NT2/D1 (cell line): ENCODE data around the gene KNG1.
"Not testable (repeated sequence)": the region's sequence is repeated elsewhere in the genome, so short reads cannot be mapped to it uniquely, and the experiment has no call there.

ENCODE experiments used
- DNase-seq: peaks from one replicate; pipeline ENCODE4 v3.0.0-alpha.2; 2011; ENCODE audit warnings: low read depth, low spot score
- H3K27me3 ChIP-seq: 2 replicates; pipeline ENCODE4 v1.6.0; 2011; ENCODE audit warnings: mild to moderate bottlenecking; ENCODE audit not compliant: insufficient read length, insufficient read depth
- H3K36me3 ChIP-seq: 2 replicates; pipeline ENCODE4 v1.6.1; 2011; ENCODE audit warnings: mild to moderate bottlenecking, low read length, mixed read lengths; ENCODE audit not compliant: insufficient read depth, insufficient read length
- H3K4me1 ChIP-seq: 2 replicates; pipeline ENCODE4 v1.5.1; 2011; ENCODE audit not compliant: insufficient read depth, insufficient read length
- H3K4me3 ChIP-seq: 2 replicates; pipeline ENCODE4 v1.5.1; 2011; ENCODE audit warnings: low read depth; ENCODE audit not compliant: insufficient read length
- H3K9ac ChIP-seq: 2 replicates; pipeline ENCODE4 v1.6.0; 2011; ENCODE audit warnings: low read depth; ENCODE audit not compliant: insufficient read length
- H3K9me3 ChIP-seq: 2 replicates; pipeline ENCODE4 v1.5.1; 2011; ENCODE audit warnings: mild to moderate bottlenecking, low read length; ENCODE audit not compliant: insufficient read depth
- SUZ12 ChIP-seq: IDR thresholded peaks from 2 replicates; pipeline ENCODE4 v1.6.1; 2011; ENCODE audit not compliant: insufficient read length, insufficient read depth; ENCODE audit errors: extremely low read depth
- YY1 ChIP-seq: IDR thresholded peaks from 2 replicates; pipeline ENCODE4 v1.6.1; 2011; ENCODE audit not compliant: insufficient read length, insufficient read depth
- ZNF274 ChIP-seq: IDR thresholded peaks from 2 replicates; pipeline ENCODE4 v1.6.1; 2011; ENCODE audit warnings: mild to moderate bottlenecking, low read depth, low read length

The KNG1 gene

DNA sequence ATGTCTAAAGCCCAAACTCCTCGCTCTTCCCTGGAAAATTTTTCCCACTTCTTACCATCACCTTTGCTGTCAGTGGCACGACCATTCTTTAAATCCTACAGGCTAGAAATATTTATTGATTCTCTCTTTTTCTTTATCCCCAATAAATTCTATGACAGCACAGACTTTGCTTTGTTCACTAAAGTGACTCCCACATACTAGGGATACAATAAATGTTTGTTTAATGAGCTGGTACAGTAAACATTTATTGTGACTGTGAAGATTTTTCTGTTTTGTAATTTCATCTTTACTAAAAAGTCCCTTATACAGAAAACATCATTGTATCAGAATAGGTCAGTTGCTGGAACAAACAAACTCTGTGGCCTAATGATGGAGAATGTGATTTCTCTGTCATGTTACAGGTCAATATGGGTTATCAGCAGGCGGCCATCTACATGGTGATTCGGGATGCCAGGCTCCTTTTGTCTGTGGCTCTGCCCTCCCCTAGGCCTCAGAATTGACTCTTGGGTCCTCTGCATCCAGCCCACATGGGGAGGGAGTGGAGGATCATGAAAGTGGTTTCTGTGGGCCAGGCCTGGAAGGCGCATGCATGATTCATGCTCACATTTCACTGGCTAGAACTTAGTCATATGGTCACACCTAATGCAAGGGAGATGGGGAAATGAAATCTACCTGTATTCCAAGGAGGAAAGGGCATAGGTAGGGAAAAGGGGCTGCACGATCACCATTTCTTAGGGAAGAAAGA is 22.7 kb upstream of the KNG1 start:
- no peak for TF ChIP-seq SUZ12
- TF ChIP-seq YY1 = no peak
- no peak for TF ChIP-seq ZNF274
- no peak for DNase-seq
- H3K36me3 ChIP-seq = no peaks in the 10 kb centered on the region
- no peak overlapping the region for H3K4me3 ChIP-seq
- H3K9ac ChIP-seq = no peak overlapping the region
- no peaks in the 10 kb centered on the region for H3K9me3 ChIP-seq
- no peaks in the 10 kb centered on the region for H3K27me3 ChIP-seq
- H3K4me1 ChIP-seq = no peaks in the 10 kb centered on the region

DNA sequence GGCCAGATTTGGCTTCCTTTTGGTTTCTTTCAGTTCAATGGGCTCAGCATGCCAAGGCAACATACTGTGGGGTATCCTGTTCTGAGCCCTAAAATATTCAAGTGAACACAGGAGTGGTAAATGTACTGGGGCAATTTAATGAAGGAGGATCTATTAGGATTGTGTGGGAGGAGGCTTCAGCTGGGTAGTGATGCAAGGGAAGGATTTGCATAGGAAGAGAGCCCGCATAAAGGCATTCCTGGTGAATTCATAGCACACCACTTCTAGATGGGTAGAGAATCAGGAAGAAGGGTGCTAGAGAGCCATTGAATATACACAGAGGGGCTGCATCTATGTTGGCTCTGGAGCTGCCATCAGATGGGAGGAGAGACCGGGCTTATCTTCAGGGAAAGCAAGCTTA is 20.6 kb upstream of the KNG1 start:
- no peak overlapping the region for H3K4me3 ChIP-seq
- no peaks in the 10 kb centered on the region for H3K4me1 ChIP-seq
- no peak for DNase-seq
- no peak for TF ChIP-seq YY1
- TF ChIP-seq ZNF274 = no peak
- no peak for TF ChIP-seq SUZ12
- H3K27me3 ChIP-seq = no peaks in the 10 kb centered on the region
- H3K9me3 ChIP-seq = no peaks in the 10 kb centered on the region
- H3K36me3 ChIP-seq = no peaks in the 10 kb centered on the region
- H3K9ac ChIP-seq = no peak overlapping the region

DNA sequence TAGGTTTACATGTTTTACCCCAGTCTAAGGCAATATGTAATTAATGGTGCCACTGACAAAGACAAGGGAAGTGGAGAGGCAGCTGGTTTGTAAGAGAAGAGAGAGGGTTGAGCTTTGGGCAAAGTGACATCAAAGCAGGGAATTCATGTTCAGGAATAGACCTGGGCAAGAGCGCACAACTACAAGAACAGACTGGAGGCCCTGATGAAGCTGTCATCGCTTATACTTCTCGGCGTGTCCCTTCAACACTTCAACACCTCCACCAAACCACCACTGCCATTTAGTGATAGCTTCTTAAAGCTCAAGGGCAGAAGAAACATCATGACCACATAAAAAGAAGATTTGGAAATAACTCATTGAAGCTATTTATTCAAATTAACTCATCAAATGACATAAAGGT is 19.6 kb upstream of the KNG1 start:
- Histone ChIP-seq H3K36me3 (no peaks in the 10 kb centered on the region), H3K4me3 (no peak overlapping the region), H3K9ac (no peak overlapping the region), H3K9me3 (no peaks in the 10 kb centered on the region), H3K27me3 (no peaks in the 10 kb centered on the region), H3K4me1 (no peaks in the 10 kb centered on the region)
- no peak for DNase-seq
- TF ChIP-seq YY1 = no peak
- TF ChIP-seq ZNF274 = no peak
- no peak for TF ChIP-seq SUZ12

DNA sequence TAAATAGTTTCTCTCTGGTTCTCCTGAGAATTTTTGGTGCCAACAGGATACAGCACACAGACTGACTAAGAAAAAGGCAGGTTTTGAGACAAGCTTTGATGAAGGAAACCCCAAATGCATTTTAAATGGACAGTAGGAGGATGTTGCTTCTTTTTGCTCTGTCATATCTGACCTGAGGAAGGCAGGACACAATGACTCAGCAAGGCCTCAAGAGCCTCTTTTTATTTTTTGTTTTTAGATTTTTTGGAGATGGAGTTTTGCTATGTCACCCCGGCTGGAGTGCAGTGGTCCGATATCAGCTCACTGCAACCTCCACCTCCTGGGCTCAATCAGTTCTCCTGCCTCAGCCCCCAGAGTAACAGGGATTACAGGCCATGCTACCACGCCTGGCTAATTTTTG is 16.9 kb upstream of the KNG1 start:
- no peak for DNase-seq
- Histone ChIP-seq H3K27me3 (no peaks in the 10 kb centered on the region), H3K9ac (no peak overlapping the region), H3K9me3 (no peaks in the 10 kb centered on the region), H3K4me3 (no peak overlapping the region), H3K4me1 (no peaks in the 10 kb centered on the region), H3K36me3 (no peaks in the 10 kb centered on the region)
- no peak for TF ChIP-seq YY1
- TF ChIP-seq SUZ12 = no peak
- no peak for TF ChIP-seq ZNF274

DNA sequence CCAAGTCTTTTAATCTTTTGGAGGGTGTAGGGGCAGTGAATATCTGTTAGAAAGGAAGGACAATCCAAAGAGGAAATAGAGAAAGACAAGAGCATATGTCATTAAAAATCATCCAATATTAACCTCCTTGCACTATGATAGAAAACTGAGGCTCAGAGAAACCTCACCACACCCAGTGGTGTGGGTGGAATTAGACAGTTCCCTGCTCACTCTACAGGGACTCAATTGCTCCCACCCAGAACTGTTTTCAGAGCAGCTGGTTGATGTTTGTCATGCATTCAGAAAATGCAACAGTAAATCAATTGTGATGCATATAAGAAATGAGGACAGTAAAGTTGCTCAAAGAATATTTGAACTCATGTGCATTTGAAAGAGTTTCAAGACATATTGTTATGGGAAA is 14.7 kb upstream of the KNG1 start:
- not testable (repeated sequence) for DNase-seq, H3K27me3 ChIP-seq, H3K36me3 ChIP-seq, H3K4me3 ChIP-seq, H3K9me3 ChIP-seq, H3K4me1 ChIP-seq, H3K9ac ChIP-seq

DNA sequence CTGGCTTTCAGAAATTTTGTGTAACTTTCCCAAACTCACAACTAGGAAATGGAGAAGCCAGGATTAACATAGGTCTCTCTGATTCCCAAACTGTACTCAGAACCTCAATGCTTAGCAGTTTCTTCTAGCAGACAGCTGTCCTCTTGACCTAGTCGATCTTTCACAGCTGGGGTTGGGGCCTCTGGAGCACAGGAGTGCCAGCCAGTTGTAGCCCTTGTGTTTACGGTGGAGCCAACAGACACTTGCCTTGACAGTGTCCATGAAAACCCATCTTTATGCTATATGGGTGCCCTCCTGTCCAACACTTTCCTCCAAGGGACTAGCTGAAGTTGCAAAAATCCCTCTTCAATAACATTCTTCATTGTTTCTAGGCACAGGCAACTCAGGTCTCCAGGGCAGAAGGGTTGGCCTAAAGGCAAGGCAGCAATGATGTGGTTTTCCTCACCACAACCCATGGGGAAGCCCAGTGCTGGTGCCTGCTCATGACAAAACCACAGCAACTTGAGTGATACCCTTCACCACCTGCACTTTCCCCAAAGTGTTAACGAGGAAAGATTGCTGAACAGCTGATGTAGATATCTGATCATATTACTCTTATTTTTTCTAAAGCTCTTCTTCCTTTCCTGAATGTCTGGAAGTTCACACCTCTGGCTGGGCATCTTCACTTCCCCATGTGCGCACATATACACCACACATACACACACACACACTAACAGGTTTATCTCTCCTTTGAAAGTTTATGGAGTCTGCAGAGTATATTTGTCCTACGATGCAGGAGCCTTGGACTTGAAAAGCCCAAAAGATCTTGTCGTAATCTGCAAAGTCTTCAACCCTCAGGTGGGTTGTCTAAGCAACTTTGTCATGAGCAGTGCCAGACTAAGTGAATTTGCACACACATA is 11.0 kb upstream of the KNG1 start:
- TF ChIP-seq SUZ12 (no peak), YY1 (no peak), ZNF274 (no peak)
- no peak overlapping the region for H3K9ac ChIP-seq
- H3K4me3 ChIP-seq = no peak overlapping the region
- no peaks in the 10 kb centered on the region for H3K27me3 ChIP-seq
- H3K36me3 ChIP-seq = no peaks in the 10 kb centered on the region
- DNase-seq = no peak
- H3K9me3 ChIP-seq = no peaks in the 10 kb centered on the region
- peaks cover 2% of the 10 kb centered on the region for H3K4me1 ChIP-seq

DNA sequence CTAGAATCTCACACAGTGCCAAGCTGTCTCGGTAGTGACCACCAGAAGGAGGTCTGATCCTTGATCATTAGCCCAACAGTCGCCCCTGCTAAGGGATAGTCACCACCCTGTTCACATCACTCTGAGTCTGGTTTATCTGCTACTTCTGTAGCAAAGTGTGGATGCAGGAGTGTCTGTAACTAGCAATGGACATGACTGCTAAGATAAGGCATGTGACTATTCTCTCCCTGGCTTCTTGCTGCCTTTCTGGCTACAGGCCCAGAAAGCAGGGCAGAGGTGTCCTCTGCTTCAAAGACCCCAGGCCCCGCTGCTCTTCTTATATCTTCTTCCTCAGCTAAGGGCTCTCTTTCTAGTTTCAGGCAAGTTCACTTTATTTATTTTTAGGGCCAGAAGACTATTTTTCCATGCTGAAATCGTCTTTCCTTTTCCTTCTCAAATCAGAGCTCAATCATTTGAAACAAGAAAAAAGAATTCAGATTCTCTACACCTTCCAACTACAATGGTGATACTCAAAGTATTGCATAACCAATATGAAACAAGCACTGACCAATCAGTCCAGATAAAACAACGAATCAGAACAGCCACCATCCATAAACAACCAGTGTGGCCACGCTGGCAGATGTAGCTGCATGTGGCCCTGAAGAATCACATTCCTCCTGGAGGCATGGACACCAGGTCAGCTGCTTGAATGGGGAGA is 8.0 kb upstream of the KNG1 start:
- Histone ChIP-seq H3K36me3 (no peaks in the 10 kb centered on the region), H3K9me3 (no peaks in the 10 kb centered on the region), H3K4me3 (no peak overlapping the region), H3K27me3 (no peaks in the 10 kb centered on the region), H3K9ac (no peak overlapping the region), H3K4me1 (peaks cover 2% of the 10 kb centered on the region)
- no peak for DNase-seq
- TF ChIP-seq SUZ12 (no peak), ZNF274 (no peak), YY1 (no peak)

DNA sequence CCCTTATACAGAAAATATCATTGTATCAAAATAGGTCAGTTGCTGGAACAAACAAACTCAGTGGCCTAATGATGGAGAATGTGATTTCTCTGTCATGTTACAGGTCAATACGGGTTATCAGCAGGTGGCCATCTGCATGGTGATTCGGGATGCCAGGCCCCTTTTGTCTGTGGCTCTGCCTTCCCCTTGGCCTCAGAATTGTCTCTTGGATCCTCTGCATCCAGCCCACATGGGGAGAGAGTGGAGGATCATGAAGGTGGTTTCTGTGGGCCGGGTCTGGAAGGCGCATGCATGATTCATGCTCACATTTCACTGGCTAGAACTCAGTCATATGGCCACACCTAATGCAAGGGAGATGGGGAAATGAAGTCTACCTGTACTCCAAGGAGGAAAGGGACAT is 6.5 kb upstream of the KNG1 start:
- not testable (repeated sequence) for DNase-seq, H3K4me3 ChIP-seq

More for the DNA sequence above, 6.5 kb upstream of the KNG1 start:
- H3K9me3 ChIP-seq, H3K36me3 ChIP-seq, H3K9ac ChIP-seq, H3K4me1 ChIP-seq, H3K27me3 ChIP-seq: not testable (repeated sequence)
